Measurements from ENCODE around the gene LRP5. TPM values are rescaled to one million over a fixed set of nuclear protein-coding genes. Genes with fewer than 3 reads are reported as not detected.
"Not testable (repeated sequence)": the region's sequence is repeated elsewhere in the genome, so short reads cannot be mapped to it uniquely, and the experiment has no call there.

LRP5 gene
- total RNA-seq, 1 donor from 2014 or later, result 20.2 TPM

DNA sequence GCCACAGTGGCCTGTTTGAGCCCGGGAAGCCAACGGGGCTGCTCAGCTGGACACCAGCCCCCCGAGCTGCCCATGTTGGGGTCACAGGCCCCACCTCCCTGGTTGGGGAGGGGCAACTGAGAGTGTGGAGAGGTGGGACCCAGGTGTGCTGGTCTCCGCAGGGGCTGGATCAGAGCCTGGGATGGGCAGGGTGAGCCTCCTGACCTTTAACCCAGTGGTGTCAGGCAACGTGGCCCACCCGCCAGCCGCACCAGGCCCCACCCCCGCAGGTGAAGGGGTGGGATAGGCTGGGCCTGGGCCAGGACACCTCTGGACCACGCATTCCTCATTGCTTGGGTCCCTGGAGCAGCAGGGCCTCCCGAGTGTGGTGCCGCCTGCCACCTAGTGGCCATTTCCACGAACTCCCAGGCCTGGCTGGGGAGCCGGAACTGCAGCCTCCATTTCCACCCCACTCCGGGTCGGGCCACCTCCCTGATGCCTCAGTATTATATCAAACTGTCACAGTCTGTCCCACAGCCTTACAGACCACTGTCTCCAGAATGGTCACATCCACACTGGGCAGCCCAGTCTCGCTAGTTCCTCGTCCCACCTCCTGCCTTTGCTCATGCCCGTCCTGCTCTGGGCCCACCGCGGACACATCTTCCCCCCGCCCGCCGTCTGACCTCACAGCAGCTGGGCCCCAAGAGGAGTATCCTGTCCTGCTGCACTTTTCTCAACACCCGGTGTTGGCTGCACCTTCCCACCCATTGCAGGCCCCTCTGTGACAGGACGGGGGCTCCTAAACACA lies 134.8 kb downstream of the LRP5 start:
- no peak overlapping the region for H3K9ac ChIP-seq (ENCODE audit: low read length)
- no peak overlapping the region for H3K4me2 ChIP-seq (ENCODE audit: low read length)
- H3K27me3 Mint-ChIP-seq (ENCODE audit: low read depth, unreplicated experiment), result no peaks in the 10 kb centered on the region
- peaks cover 3% of the 10 kb centered on the region for H3K4me1 ChIP-seq (ENCODE audit: insufficient read depth, low read length)
- peak overlapping the region; percentile 37 for H2AFZ ChIP-seq (ENCODE audit: low read depth, low read length)
- no peak for DNase-seq (ENCODE audit: low read depth)
- no peak overlapping the region for H3K27ac ChIP-seq (ENCODE audit: low read depth, low read length)
- H3K27ac Mint-ChIP-seq (ENCODE audit: unreplicated experiment), result no peak overlapping the region
- no peaks in the 10 kb centered on the region for H3K9me3 Mint-ChIP-seq (ENCODE audit: unreplicated experiment)
- no peaks in the 10 kb centered on the region for H3K79me2 ChIP-seq (ENCODE audit: insufficient read depth, low read length)
- no peaks in the 10 kb centered on the region for H3K27me3 ChIP-seq (ENCODE audit: insufficient read depth, low read length)
- H3K9me3 ChIP-seq (ENCODE audit: insufficient read depth, low read depth, low read length), result no peaks in the 10 kb centered on the region
- TF ChIP-seq, protein P1, sequence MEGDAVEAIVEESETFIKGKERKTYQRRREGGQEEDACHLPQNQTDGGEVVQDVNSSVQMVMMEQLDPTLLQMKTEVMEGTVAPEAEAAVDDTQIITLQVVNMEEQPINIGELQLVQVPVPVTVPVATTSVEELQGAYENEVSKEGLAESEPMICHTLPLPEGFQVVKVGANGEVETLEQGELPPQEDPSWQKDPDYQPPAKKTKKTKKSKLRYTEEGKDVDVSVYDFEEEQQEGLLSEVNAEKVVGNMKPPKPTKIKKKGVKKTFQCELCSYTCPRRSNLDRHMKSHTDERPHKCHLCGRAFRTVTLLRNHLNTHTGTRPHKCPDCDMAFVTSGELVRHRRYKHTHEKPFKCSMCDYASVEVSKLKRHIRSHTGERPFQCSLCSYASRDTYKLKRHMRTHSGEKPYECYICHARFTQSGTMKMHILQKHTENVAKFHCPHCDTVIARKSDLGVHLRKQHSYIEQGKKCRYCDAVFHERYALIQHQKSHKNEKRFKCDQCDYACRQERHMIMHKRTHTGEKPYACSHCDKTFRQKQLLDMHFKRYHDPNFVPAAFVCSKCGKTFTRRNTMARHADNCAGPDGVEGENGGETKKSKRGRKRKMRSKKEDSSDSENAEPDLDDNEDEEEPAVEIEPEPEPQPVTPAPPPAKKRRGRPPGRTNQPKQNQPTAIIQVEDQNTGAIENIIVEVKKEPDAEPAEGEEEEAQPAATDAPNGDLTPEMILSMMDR (IDR thresholded peaks at IDR 0.05; ENCODE audit: insufficient read depth, low read depth, low read length), result peak; percentile 69
- no peak for TF ChIP-seq EZH2 (IDR thresholded peaks at IDR 0.05; ENCODE audit: insufficient read depth, low read length)
- no peaks in the 10 kb centered on the region for H3K36me3 Mint-ChIP-seq (ENCODE audit: low read depth, unreplicated experiment)
- no peaks in the 10 kb centered on the region for H3K4me1 Mint-ChIP-seq (ENCODE audit: low read depth, unreplicated experiment)
- FAIRE-seq, result no peak
- H3K36me3 ChIP-seq (ENCODE audit: insufficient read depth, low read length), result peaks cover 3% of the 10 kb centered on the region
- no peak overlapping the region for H3K4me3 Mint-ChIP-seq (ENCODE audit: unreplicated experiment)
- H4K20me1 ChIP-seq (ENCODE audit: insufficient read depth, low read length), result no peaks in the 10 kb centered on the region
- no peak overlapping the region for H3K4me3 ChIP-seq (ENCODE audit: insufficient read depth, low read depth, low read length)

- H3K79me2 ChIP-seq (ENCODE audit: insufficient read depth, low read length); H3K4me1 Mint-ChIP-seq (ENCODE audit: low read depth, unreplicated experiment); H3K27me3 Mint-ChIP-seq (ENCODE audit: low read depth, unreplicated experiment); H3K9ac ChIP-seq (ENCODE audit: low read length); H4K20me1 ChIP-seq (ENCODE audit: insufficient read depth, low read length); H3K9me3 ChIP-seq (ENCODE audit: insufficient read depth, low read depth, low read length); H3K4me3 Mint-ChIP-seq (ENCODE audit: unreplicated experiment); H3K27ac Mint-ChIP-seq (ENCODE audit: unreplicated experiment); H3K36me3 Mint-ChIP-seq (ENCODE audit: low read depth, unreplicated experiment); DNase-seq (ENCODE audit: low read depth); H3K4me3 ChIP-seq (ENCODE audit: insufficient read depth, low read depth, low read length); FAIRE-seq; H3K27ac ChIP-seq (ENCODE audit: low read depth, low read length); H3K36me3 ChIP-seq (ENCODE audit: insufficient read depth, low read length); H3K4me1 ChIP-seq (ENCODE audit: insufficient read depth, low read length); H2AFZ ChIP-seq (ENCODE audit: low read depth, low read length); H3K4me2 ChIP-seq (ENCODE audit: low read length); H3K9me3 Mint-ChIP-seq (ENCODE audit: unreplicated experiment); H3K27me3 ChIP-seq (ENCODE audit: insufficient read depth, low read length): not testable (repeated sequence)
These were observed 135.5 kb downstream of the LRP5 start for GRCh38 chr11:68447914-68448313.

DNA sequence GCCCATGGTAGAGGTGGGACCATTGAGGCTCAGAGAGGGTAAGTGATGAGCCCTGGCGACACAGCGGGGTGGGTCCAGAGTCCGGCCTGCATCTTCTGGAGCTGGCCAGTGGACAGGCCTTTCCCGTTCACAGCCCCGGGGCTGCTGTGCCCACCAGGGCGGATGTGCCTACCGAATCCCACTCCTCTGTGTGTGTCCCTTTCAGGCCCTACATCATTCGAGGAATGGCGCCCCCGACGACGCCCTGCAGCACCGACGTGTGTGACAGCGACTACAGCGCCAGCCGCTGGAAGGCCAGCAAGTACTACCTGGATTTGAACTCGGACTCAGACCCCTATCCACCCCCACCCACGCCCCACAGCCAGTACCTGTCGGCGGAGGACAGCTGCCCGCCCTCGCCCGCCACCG lies 136.2 kb downstream of the LRP5 start:
- Mint-ChIP-seq H3K27me3 (ENCODE audit: low read depth, unreplicated experiment) (no peaks in the 10 kb centered on the region), H3K36me3 (ENCODE audit: low read depth, unreplicated experiment) (no peaks in the 10 kb centered on the region), H3K4me3 (ENCODE audit: unreplicated experiment) (no peak overlapping the region), H3K9me3 (ENCODE audit: unreplicated experiment) (no peaks in the 10 kb centered on the region), H3K27ac (ENCODE audit: unreplicated experiment) (no peak overlapping the region), H3K4me1 (ENCODE audit: low read depth, unreplicated experiment) (no peaks in the 10 kb centered on the region)
- Histone ChIP-seq H4K20me1 (ENCODE audit: insufficient read depth, low read length) (no peaks in the 10 kb centered on the region), H3K9ac (ENCODE audit: low read length) (no peak overlapping the region), H3K79me2 (ENCODE audit: insufficient read depth, low read length) (no peaks in the 10 kb centered on the region), H3K4me2 (ENCODE audit: low read length) (no peak overlapping the region), H2AFZ (ENCODE audit: low read depth, low read length) (no peak overlapping the region), H3K36me3 (ENCODE audit: insufficient read depth, low read length) (no peaks in the 10 kb centered on the region), H3K27ac (ENCODE audit: low read depth, low read length) (no peak overlapping the region), H3K27me3 (ENCODE audit: insufficient read depth, low read length) (no peaks in the 10 kb centered on the region), H3K4me1 (ENCODE audit: insufficient read depth, low read length) (no peaks in the 10 kb centered on the region), H3K9me3 (ENCODE audit: insufficient read depth, low read depth, low read length) (no peaks in the 10 kb centered on the region), H3K4me3 (ENCODE audit: insufficient read depth, low read depth, low read length) (no peak overlapping the region)
- TF ChIP-seq, protein P1 (IDR thresholded peaks at IDR 0.05; ENCODE audit: insufficient read depth, low read depth, low read length), result no peak
- TF ChIP-seq EZH2 (IDR thresholded peaks at IDR 0.05; ENCODE audit: insufficient read depth, low read length), result no peak
- FAIRE-seq (no peak), DNase-seq (ENCODE audit: low read depth) (no peak)

All from astrocyte (in vitro differentiated cells and primary cell).